ENCODE measurements around the gene TLL1.

TLL1 gene

DNA sequence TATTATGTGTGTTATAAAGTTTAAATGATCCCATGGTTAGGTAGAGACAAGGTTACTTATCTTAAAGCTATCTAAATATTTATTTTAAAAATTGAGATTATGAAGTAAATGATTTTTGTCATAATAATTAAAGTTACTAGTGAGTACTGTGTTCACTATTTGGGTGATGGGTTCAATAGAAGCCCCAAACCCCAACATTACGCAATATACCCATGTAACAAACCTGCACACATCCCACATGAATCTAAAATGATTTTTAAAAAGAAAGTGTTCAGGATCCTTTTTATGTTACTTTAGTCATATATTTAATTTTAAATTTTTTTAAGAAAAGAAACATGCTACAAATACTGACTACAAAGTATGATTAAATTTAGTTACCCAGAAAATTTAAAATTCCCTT lies 193.9 kb downstream of the TLL1 start:
- no peak for DNase-seq

DNA sequence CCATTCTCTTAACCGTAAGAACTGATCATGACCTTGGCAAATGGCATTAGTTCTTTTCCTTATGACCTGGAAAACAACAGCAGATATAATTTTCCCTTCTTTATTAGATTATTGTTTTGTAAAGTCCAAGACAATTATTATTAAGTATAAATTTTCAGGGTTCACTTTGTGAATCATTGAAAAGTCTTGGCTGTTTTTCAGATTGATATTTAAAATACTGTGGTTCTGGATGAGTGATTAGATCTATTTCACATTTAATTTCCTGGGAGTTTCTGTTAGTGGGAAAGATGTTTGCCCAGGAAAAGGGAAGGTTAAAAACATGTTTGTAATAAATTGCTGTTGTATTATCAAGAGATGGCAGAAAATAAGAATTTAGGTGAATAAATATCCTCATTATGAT lies 194.9 kb downstream of the TLL1 start:
- no peak for DNase-seq

DNA sequence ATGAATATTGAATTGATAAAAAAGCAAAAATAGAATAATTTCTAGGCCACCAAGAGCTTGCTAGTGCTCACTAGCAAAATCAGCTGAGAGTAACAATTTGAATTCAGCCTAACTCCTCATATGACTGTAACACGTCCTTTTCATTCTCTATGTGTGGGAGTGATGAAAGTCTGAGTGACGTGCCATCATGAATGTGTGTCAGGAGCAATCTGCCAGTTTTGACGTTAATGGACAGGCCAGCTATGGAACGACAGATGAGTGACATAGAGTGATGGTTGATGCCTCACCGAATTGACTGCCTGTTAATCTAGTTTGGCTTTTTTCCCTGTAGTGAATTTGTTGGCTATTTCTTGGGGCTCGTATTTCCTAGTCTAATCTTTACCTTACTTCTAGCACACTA lies 200.7 kb downstream of the TLL1 start:
- no peak for DNase-seq

DNA sequence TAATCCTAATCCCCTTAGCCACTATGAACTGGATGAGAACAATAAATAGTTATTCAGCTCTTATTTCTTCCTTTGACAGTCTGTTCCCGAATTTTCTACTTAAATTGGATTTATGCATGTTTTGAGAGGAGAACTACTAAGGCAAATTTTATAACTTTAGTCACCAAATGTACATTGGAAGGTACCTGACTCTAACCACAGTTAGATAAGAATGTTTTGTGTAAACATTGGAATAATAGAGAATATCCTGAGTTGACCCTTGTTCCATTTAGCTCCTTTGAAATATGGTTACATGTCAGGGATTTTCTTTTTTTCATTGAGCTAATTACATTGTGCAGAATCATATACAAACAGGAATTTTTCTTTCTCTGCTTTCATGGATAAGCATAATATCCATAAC lies 202.6 kb downstream of the TLL1 start:
- DNase-seq, result no peak

DNA sequence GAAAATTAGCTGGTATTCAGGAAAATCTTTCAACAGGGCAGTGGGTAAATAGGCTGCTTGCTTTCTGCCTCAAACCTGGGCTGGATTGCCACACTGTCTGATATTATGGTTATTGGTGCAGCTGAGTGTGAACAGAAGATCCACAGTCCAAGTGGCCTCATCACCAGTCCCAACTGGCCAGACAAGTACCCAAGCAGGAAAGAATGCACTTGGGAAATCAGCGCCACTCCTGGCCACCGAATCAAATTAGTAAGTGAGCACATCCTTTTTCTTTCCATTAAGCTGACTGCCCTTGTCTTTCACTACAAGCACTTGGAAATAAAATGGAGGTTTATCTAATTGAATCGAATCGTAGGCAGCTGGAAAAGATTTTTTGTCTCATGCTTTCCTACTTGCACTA lies 204.7 kb downstream of the TLL1 start:
- no peak for DNase-seq

DNA sequence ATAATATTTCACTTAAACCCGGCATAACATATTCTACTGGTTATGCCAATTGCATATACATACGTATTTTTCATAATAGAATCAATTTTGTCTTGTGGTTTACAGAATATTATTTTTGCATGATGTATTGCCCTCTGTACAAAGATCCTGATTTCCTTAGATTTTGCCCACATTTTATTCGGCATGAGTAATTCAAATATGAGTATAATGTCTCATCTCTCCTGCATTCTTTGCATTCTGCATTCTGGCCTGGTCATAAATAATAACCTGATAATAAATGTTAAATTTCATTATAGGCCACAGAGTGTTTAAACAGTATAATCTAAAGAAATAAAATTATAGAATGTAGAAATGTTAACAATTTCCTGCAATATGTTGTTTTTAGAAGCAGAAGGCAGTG lies 205.3 kb downstream of the TLL1 start:
- no peak for DNase-seq

DNA sequence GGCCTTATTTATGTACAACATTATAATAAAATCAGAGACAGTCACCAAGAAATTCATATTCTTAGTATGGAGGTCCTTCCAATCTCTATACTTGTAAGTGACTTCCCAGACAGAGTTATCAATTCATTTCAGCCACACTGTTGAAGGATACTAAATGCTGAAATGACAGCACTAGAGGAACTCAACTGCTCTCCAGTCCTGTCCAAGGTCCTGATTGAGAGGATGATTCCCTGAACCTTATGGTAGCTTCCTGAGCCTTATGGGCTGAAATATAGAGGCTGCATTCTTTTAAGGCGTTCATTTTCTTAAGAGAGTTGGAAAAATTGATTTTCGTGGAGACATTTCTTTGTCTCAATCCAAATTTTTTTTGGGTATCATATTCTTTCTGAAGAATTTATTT lies 205.9 kb downstream of the TLL1 start:
- DNase-seq, result no peak

DNA sequence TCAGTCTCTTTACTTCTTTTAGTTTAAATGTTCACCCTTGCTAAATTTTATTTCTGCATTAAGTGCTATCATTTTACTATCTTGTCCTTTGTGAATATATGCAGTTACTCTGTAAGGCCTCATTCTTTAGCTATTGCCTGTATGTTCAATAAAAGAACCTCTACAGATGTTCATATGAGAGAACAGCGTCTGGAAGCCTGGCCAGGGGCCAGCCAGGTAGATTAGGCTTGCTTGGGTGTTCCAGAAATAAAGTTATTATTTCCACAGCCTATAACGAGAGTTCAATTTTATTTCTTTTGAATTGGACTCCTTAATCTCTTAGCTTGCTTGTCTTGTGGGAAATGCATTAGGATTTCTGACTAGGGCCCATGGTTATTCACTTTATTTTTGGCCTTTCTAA lies 214.5 kb downstream of the TLL1 start:
- DNase-seq, result no peak

DNA sequence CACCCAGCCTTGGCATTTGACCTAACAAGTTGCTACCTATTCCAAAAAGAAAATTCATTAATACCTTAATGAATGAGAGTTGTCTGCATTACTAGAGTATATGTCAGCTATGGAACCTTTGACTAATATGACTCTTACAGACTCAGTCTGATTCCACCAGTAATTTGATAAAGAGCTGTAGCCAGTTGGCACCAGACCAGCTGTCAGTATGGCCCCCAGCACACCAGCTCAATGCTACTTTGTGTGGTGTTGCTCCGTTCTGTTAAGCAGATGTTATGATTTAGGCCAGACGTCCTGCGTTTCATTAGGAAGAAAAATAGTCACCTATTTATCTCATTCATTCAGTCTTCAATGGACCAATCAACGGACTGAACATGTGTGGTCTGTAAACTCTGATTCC lies 215.5 kb downstream of the TLL1 start:
- DNase-seq, result no peak

DNA sequence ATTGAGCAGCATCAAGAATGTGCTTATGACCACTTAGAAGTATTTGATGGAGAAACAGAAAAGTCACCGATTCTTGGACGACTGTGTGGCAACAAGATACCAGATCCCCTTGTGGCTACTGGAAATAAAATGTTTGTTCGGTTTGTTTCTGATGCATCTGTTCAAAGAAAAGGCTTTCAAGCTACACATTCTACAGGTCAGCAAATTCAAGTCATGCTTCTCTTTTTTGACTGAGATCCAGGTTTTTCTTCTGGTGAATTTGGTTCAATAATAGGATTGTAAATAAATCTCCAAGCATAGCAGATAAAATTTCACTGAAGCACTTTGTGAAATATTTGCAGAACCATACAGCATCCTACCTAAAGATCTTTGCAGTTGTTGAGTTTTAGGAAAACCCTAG lies 218.1 kb downstream of the TLL1 start:
- DNase-seq, result no peak

DNA sequence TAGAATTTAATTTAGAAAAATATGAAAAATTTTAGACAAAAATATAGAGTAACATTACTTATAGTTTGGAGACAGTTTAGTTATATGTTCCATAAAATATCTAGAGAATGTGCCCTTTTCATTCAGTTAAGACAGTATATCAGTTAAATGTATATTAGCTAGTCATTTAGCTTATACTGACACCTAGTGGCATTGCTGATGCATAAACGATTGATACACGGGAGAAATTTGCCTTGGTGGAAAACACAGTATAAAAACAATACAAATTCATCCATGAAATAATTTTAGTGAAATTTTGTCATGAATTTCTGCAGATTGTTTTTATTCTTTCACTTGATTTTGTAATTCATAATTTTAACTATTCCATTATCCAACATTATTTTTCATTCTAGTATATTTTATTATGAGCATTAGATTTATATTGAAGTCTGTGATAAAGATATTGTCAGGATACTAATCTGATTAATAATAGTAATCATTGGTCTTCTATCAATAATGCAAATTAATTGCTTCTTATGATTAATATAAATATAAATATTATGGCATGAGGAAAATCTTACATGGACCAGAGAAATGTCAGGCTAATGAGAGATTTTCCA lies 219.0 kb downstream of the TLL1 start:
- DNase-seq, result no peak

DNA sequence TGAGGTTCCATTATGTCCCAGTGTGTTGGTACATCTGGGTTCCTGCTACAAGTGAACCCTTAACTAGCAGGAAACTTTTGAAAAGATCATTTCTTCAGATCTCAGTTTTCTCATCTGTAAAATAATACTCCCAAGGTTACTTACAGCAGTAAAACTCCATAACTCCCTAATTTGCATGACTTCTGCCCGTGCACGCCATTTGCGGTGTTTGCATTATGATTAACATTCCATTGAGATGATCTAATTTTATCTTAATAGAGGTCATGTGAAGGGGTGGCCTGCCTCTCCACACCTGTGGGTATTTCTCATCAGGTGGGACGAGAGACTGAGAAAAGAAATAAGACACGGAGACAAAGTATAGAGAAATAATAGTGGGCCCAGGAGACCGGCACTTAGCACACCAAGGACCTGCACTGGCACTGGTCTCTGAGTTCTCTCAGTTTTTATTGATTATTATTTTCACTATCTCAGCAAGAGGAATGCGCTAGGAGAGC lies 219.8 kb downstream of the TLL1 start:
- no peak for DNase-seq

DNA sequence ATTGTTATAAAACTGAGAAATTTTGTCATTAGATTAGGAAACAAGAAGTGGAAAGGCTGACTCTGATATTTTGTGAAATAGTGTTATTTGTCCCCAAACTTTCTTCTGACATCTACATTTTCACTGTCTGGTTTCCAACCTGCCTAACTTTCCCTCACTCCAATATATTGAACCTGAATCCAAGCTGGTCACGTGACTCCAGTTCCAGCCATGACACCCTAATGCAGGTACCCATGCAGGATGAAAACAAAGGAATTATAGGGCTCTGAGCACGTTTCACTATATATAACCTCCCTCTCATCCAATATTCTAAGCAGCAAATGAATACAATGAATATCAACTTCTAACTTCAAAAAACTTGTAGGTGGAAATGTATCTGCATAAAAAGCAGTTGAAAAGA lies 231.6 kb downstream of the TLL1 start:
- no peak for DNase-seq

DNA sequence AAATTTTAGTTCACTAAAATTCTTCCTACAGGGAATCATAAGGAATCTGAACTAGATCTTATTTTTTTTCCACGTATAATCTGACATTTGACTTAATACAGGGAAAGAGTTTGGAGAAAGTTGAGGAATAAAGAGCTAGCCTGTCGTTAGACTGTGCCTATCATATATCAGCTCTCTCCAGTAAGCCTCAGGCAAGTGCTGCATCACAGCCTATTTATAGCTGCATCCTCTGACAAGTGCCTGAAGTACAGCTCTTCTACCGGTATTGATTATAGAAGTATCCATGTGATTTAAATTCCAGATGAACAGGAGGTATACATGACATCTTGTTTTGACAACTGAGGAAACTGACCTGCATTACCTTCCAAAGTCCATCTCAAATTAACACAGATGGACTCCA lies 248.9 kb downstream of the TLL1 start:
- no peak for DNase-seq

DNA sequence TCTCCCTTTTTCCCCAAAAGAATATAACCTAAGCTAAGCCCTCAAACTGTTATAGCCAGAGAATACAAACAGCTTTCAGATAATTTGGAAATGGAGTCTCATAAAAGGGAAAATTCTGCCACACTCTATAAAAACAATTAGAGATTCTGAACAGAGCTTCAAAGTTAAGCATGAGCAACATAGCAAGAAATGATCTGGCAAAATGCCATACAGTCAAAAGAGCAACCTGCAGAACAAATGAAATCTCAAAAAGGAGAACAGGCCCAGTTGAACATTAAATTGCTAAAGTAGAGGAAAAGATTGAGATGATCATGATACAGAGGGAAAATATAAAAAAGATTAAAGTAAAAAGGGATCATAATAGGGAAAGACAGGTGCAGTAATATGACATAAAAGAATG lies 250.5 kb downstream of the TLL1 start:
- DNase-seq, result no peak

DNA sequence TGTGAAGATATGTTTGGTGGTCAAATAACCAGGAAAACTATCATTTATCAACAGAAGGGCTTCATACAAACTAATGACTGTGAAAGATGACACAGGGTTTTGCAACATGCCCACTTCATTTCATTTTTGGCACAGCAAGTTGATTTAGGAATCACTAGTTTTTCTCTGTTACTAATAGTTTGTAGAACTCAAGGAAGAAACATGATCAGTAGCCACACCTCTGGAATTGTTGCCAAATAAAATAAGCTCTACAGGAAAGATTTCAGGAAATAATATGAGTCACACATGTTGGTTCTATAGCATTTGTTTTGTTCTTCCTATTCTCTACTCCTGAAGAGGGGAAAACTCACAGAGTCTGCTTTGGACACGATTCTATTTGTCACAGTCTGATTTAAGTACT lies 255.4 kb downstream of the TLL1 start:
- no peak for DNase-seq

DNA sequence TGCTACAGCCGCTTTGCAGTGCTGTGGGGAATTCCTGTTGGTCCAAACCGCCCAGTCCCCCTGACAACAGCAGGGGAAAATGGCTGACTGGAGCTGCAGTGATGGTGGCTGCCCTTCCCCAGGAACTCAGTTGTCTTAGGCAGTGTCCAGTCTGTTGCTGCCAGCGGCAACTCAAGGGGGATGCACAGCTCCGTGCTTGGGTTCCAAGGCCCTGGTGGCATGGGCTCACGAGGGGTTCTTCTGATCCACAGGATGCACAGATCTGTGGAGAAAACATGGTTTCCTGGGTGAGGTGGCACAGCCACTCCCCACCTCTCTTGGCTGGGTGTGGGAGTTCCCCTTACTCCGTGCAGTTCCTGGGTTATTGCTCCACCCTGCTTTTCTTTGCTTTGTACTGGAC lies 261.2 kb downstream of the TLL1 start:
- DNase-seq, result no peak

DNA sequence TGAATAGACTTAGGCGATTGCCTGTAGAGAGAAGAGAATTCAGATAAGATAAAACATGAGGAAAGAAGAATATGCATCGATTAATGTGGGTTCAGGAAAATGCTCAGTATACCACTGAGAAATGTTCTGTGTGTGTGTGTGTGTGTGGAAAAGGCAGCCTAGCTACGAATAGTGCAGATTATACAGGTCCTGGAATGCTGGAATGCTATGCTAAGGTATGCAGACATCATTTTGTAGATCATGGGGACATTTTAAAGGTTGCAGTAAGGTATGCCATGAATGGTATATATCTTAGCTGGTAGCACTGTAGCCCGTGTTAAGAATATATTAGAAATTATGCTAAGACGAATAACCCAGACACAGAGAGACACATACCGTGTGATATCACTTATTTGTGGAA lies 267.9 kb downstream of the TLL1 start:
- no peak for DNase-seq

DNA sequence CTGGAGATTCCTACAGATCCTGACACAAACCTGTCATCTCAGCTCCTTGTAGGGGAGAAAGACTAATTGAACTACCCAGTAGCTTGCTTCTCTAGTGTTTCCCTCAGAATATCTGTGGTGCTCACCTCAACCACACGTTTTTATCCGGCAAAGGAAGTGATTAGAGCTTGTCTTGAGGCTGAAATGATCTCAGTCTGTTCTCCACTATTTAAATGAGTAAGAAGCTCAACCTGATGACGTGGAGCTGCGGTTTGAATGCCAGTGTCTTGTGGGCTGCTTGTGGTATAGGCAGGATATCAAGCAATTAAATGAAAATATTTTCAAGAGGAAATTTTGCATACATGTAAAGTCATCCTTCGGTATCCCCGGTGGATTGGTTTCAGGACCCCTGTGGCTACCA lies 270.2 kb downstream of the TLL1 start:
- DNase-seq, result no peak

DNA sequence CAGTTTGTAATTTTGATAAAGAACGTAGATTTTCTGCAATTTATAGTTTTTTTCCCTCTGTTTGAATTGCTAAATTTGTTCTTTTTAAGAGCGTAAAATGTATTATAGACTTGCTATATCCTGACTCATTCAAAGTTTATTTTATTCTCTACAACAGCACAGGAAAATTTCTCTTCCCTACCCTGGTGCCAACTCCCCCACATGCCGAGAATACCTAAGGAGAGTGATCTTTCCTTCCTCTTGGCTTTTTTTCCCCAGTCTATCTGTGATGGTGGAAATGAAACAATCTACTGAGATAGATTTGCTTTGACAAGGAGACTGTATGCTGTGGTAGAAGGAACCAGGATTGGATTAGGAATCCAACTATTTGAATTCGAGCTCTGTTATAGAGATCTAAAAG lies 271.6 kb downstream of the TLL1 start:
- DNase-seq, result no peak

DNA sequence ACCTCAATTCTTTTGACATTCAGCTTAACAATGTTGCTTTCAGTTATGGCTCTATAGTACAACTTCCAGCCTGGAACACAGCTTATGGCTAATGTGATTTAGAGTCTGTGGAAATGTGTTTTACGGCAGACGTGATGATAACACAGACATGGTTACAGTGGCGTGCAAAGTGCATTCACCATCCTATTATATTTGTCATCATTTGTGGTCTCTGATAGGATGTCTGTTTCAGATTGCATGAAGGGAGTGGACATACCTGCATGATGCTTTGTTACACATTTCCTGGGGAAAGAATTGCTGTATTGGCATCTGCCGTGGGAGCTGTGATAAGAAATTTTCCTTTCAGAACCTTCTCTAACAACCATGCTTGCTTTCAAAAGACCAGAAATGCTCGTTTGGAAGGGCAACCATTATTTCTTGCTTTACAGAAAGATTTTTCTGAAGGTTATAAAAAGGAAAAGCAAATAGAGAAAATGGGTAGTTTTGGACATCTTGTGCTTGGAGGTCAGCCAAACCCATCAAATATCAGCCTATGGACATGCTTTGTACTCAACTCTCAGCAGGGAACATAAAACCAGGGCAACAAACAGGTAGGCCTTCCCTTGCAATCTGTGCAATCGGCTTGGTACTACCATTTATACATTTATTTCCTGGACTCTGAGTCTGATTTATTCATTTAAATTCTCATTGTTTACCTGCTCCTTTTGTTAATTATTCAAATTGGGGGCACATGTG lies 273.9 kb downstream of the TLL1 start:
- DNase-seq, result no peak

All from activated naive CD4-positive, alpha-beta T cell (primary cell).